Stimulated activated CD8-positive, alpha-beta memory T cell treated with anti-CD3 and anti-CD28 coated beads, Interleukin-7, amount 100 ng/mL, for 48 hours (primary cell): ENCODE data around the gene PDPK1.
A peak's percentile ranks its signal among the peaks of the same experiment; 100 is the strongest.

Source experiments
- DNase-seq, 2 donors: peaks; one replicate each; pipeline ENCODE4 v3.0.0-alpha.2; 2020; ENCODE audit warnings: low read depth in 1 of 2; ENCODE audit errors: extremely low read depth in 1 of 2

The PDPK1 gene

DNA sequence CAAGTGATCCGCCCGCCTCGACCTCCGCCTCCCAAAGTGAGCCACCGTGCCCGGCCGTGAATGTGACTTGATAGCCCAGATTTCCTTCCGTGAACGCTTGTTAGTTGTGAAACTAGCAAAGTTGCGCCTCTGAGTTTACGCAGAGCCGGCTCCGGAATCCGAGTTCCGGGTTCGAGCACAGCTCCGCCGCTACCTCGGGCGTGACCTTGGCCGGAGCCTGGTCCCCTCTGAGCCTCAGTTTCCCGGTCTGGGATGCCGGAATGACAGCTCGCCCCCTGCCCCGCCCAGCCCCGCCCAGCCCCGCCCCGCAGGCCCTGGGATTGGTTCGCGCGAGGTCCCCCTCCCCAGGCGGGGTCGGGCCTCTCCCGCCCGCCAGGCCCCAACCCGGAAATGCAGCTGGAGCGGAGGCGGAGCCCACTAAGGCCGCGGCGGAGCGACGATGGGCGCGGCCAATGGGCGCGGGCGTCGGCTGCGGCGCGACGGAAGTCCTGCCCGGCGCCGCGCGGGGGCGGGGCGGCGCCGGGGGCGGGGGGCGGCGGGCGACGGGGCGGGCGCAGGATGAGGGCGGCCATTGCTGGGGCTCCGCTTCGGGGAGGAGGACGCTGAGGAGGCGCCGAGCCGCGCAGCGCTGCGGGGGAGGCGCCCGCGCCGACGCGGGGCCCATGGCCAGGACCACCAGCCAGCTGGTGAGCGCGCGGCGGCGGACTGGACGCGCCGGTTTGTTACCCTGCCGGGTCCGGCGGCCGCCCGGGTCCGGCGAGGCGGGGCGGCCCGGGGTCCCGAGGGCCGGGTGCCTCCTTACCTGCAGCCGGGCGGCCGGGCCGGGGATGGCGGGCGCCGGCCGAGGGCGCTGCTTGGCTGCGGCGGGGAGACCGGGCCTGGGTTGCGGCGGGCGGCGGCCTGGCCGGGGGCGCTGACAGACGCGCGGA is at the start of gene PDPK1:
TSS of gene PDPK1 (plus strand) at position 571 of the 929 bp plus-strand sequence. CDS start at position 663, 92 bp downstream.
- DNase-seq, result peak; percentile 92 to 94

DNA sequence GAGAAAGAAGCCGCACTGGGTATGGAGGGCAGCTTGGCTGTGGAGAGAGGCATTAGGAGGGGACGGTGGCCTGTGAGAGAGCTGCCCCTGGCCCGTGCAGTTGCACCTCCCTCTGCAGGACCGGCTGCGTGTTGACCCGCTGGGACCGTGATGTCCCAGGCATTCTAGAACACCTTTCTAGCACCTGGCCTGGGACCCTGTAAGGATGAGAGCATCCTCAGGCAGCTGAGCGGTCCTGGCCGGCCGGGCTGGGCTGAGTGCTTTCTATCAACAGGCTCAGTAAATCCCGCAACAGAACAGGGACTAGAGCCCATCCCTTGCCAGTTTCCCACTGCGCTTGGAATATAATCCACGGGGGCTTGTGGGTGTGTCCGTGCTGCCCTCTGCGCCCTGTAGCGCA is 48.2 kb upstream of the PDPK1 start:
- DNase-seq, result no peak

DNA sequence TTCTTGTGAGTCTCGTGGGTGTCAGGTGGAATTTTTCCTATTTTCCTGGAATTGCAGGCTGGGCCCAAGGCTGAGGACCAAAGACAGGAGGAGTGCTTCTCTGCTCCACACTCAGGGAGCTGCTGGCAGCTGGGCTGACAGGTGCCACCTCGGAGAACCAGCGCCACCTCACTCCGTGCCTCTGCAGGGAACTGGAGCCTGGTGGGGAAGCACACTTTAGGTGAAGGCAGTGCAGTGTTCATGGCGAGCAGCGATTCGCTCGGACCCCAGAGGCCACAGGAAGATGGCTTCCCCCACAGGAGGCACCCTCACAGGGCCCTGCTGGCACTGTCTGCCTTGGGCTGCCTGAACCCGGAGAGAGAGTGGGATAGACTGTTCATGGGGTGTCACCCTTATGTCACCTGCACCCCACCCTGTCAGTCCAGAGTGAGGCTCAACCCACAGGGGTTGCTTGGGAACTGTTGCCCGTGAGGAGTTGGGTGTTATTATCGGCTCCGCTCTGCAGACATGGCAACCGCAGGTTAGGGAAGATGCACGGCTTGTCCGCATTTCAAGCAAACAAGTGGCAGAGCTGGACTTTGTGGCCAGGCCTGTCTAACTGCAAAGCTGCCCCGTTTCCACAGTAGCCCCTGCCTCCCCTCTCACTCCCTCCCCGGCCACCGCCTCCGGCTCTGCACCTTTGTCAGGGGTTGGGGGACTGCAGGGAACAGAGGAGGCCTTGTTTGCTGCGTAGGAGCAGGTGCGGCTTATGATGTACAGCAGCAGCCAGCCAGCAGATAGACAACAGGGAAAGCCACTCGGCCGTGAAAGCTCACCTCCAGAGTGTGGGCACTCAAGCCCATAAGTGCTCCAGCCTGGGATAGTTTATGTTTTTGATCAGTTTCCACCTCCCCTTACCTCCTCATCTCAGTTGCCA is 47.4 kb upstream of the PDPK1 start:
- DNase-seq, result no peak

DNA sequence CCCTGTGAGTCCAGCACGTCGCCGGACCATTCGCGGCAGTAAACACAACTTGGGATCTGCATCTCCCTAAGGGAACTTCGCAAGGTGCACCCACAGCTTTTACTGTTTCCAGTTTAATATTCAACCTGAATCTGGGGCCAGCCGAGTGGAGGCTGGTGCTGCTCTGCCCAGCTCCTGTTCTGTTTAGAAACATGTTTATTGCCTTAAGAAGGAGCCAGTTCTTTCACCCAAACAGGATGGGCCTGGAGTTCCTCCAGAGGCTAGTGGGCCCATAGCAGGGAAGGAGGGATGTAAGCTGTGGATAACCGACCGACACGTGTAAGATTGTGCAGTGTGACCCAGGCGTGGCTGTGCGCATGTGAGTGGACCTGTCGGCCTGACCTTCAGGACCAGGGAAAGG is 45.5 kb upstream of the PDPK1 start:
- DNase-seq, result no peak

DNA sequence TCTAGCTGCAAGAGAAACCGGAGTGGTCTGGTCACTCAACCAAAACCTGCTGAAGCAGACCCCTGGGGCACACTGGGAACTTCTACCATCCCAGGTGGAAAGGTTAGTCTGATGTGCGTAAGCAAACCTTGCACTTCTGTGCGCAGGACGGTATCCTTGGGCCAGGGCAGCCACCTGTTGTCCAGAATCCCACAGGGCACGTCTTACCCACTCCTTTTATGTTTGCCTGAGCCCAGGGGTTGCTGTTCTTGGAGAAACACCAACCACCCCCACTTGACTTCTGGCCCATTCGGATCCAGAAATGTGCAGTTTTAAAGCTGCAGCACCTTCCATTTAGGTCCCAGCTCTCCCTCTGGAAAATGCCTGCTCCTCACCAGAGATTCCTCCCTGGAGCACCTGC is 44.2 kb upstream of the PDPK1 start:
- DNase-seq, result no peak

DNA sequence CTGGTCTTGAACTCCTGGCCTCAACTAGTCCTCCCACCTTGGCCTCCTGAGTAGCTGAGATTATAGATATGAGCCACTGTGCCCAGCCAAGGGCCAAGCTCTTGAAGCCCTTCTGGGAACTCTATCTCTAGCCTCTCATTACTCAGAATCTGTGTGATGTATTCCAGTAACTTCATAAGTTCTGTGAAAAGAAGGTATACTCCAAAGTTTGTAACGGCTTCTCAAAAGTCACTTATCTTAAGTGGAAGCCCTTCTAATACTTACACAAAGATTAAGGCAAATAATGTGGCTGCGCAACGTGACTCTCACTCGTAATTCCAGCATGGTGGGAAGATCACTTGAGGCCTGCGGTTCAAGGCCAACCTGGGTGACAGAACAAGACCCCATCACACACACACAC is 43.2 kb upstream of the PDPK1 start:
- no peak for DNase-seq

DNA sequence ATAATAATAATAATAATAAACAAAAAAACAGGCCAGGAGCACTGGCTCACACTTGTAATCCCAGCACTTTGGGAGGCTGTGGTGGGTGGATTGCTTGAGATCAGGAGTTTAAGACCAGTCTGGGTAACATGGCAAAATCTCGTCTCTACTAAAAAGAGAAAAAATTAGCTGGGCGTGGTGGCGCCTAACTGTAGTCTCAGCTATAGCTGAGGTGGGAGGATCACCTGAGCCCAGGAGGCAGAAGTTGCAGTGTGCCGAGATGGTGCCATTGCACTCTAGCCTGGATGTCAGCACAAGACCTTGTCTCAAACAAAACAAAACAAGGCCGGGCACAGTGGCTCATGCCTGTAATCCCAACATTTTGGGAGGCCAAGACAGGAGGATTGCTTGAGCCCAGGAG is 42.8 kb upstream of the PDPK1 start:
- DNase-seq, result no peak

DNA sequence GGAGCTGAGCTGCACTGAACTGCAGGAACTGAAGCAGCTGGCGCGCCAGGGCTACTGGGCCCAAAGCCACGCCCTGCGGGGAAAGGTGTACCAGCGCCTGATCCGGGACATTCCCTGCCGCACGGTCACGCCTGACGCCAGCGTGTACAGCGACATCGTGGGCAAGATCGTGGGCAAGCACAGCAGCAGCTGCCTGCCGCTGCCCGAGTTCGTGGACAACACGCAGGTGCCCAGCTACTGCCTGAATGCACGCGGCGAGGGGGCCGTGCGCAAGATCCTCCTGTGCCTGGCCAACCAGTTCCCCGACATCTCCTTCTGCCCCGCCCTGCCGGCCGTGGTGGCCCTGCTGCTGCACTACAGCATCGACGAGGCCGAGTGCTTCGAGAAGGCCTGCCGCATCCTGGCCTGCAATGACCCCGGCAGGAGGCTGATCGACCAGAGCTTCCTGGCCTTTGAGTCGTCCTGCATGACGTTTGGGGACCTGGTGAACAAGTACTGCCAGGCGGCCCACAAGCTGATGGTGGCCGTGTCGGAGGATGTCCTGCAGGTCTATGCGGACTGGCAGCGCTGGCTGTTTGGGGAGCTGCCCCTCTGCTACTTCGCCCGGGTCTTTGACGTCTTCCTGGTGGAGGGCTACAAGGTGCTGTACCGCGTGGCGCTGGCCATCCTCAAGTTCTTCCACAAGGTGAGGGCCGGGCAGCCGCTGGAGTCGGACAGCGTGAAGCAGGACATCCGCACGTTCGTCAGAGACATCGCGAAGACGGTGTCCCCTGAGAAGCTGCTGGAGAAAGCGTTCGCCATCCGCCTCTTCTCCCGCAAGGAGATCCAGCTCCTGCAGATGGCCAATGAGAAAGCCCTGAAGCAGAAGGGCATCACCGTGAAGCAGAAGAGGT is 41.4 kb upstream of the PDPK1 start:
- no peak for DNase-seq

DNA sequence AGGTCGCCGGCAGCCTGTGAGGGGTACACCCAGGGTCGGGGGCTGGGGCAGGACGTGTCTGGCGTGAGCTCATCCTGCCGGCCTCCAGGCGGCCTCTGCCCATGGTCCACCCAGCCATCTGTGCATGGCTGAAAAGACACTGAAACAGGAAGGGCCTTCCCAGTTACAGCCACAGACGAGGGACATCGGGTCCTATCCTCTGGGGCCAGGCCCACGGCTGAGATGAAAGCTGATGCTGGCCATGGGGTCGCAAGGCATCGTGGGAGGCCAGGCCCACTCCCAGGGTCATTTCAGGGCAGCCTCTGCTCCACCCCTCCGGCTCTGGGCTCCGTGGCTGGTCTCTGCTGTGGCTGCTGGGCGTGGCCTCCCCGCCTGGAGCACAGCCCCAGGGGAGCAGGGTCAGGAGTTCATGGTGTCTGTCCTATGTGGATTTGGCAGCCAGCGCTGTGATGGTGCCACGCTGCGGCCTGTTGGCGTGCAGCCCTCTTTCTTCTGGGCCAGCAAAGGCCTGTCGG is 40.6 kb upstream of the PDPK1 start:
- no peak for DNase-seq

DNA sequence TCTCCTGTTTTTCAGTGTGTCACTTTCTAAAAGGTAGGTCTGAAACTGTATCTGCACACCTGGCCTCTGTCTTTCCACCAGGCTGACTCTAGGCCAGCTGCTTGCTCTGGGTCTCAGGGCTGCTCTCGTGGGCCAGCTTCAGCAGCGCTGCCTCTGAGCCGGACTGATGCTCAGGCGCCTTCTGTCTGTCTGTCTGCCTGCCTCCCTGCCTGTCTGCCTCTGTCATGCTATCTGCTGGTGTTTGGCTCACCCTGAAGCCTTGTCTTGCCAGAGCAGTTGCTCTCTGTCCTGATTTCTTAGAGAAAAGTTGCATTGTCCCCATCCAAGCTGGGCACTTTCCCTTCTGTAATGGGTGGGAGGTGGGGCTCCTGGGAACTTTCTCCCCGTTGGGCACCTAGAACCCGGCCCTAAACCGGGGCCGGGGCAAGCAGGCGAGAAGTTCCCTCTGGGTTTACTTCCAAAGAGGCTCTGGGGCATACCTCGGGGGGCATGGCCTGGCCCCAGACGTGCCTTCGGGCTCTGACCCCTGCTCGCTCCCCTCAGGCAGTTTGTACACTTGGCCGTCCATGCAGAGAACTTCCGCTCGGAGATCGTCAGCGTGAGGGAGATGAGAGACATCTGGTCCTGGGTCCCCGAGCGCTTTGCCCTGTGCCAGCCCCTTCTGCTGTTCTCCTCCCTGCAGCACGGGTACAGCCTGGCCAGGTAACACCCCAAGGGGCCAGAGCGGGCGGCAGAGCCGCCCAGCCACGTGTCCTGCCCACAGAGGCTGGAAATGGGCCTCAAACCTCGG is 39.9 kb upstream of the PDPK1 start:
- DNase-seq, result no peak

DNA sequence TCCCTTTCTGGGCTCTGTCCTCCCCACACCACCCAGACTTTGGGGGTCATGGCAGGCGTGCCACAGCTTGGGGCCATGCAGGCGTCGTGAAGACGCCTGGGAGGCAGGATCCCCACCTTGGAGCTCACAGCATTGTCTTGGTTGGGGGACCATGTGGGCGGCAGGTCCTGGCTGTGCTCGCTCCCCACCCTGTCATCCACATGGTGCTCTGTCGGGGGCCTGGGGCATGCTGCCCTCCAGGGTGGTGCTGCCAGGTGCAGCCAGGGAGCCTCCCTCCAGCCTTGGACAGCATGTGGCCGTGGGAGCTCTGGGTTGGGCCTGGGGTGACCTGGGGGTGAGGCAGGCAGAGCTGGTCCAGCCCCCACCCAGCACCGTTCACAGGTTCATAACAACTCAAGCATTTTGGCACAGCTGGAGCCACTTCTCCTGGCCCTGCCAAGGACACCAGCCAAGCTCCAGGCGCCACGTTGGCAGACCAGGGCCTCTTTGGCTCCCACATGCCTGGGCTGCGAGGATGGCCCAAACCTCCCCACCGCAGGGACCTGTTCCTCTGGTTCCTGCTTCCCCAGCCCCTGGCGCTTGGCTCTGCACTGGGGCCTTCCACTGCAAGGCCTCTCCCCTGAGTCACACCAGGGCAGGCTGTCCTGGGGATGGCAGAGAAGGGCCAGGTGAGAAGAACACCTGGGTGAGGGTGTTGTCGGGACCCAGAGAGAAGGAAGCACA is 39.1 kb upstream of the PDPK1 start:
- no peak for DNase-seq

DNA sequence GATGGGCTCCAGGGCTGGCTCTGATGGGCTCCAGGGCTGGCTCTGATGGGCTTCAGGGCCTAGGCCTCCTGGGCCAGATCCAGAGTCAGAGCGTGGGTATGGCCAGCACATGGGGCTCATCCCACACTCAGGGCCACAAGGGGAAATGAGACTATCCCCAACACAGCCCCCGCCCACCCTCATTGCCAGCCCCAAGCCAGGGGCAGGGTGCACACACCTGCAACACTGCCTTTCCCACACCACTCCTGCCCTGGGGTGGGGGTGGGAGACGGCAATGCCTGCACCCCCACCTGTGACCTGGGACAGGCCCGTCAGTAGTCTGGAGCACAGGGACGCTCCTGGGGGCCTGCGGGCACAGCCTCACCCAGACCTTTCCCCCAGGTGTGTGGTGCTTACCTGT is 38.4 kb upstream of the PDPK1 start:
- DNase-seq, result no peak

DNA sequence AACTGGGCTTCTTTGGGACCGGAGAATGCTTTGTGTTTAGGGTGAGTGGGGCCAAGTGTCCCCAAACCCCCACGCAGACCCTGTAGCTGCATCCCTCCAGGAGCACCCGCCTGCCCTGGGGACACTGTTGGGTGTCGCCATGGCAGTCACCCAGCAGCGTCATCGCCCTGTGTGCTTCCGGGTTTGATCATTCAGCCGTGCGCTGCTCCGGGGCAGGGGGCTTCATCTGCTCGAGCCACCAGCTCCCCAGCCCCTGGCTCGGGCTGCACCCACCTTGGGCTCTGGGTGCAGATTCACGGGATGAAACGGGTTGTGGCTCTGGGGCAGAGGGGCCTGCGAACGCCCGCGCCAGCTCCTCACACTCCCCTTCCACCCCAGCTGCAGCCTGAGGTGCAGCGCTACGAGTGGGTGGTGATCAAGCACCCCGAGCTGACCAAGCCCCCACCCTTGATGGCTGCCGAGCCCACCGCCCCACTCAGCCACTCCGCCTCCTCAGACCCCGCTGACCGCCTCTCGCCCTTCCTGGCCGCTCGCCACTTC is 37.9 kb upstream of the PDPK1 start:
- no peak for DNase-seq

DNA sequence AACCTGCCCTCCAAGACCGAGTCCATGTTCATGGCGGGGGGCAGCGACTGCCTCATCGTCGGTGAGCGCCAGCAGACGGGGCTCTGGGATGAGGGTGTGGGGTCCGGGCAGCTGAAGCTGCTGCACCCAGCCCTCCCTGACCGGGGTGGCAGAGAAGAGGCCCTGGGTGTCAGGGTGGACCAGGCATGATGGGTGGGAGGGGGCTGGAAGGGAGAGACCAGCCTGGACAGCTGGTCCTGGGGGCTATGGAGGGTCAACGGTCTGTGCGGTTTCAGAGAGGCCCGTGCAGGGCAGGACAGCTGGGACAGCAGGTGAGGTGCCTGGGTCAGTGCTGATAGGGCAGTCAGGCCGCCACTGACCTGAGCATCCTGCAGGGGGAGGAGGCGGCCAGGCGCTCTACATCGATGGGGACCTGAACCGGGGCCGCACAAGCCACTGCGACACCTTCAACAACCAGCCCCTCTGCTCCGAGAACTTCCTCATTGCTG is 37.3 kb upstream of the PDPK1 start:
- no peak for DNase-seq

DNA sequence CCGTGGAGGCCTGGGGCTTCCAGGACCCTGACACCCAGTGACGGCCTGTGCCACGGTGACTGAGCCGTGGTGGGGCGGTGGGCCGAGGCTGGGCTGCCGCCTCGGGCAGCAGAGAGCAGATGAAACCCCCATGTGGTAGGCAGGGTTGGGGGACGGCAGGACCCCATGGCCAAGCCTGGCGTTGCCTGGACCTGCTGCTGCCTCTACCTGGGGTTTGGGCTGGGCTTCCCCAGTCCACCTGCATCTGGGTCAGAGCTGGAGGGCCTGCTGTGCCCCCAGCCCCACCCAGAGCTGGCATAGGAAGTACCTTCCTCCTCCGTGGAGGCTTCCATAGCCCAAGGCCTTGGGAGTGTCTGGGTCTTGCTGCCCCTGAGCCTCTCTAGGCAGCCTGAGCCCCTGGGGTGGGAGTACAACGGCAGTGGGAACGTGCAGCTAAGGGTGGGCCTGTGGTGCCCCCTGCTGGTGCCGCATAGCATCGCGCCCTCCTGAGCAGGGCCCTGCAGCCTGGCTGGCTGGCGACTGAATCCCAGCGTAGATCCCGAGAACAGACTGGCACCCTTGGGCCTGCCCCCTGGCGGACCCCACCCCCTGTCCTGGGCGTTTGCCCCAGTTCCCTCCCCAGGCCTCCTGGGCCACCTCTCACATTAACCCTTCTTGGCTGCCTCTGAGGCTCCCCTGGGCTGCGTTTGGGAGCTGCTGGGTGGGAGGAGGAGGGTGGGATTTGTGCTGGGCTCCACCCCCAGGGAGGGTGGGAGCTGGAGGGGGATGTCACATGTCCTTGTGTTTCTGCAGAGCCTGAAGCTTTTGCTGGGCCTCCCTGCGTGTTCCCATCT is 36.7 kb upstream of the PDPK1 start:
- DNase-seq, result peak; percentile 49 to 52

DNA sequence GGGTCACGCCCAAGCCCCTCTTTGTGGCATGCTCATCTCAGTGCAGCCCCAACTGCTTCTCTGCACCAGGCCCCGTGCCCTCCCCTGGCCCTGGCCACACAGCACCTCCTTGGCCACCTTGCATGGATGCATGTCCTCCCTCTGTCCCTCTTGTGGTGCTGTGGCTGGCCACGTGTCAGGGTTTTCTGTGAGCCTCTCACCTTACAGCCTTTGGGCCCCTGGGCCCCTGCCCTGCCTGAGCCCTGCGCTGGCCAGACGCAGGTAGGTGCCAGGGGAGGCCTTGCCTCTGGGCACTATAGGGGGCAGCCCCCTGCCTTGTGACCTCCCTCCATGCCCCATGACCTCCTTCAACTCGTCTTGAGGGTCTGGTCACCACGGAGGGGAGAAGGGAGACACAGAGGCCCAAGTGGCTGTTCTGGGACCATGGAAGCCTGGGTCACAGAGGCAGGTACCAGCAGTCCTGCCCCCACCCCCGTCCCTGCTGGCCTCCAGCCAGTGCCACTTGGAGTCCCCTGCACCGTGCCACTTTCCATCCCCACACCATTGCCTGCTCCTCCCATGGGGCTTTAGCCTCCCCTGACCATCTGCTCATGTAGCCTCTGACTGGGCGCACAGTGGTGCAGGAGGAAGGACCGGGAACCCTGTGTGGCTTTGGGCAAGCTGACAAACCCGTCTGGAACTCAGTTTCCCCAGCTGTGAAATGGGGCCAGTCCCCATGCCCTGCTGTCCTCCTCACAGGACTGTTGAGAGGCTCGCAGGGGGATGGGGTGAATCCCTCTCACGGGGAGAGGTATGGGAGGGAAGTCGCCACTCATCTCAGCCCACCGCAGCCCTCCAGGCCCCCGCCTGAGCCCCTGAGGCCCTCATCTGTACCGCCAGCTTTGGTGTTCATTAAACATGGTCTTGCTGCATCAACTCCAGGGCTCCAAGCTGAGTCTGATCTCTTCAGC is 35.6 kb upstream of the PDPK1 start:
- no peak for DNase-seq

DNA sequence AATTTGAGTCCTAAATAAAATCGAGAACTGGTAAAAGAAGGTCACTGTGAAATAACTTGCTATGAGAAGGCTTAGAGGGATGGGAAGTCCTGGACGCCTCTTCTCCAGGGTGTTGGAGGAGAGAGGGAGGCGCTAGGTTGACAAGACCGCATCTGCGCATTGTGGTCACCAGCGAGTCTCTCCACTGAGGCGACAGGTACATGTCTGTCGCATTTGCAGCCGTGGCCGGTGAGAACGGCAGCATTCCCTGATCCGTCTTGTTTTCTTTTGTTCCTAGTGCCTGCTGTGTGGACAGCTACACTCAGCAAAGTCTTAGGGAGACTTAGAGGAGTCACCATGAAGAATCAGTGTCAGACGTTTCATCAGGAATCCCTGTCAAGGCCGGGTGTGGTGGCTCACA is 32.1 kb upstream of the PDPK1 start:
- no peak for DNase-seq
